Uterus (tissue), 2 donors: ENCODE results near the gene EXOC6.

Experiments used
- POLR2A ChIP-seq, 2 donors: fragments of 450-650 bp; IDR thresholded peaks; one replicate each; pipeline ENCODE4 v1.6.1; 2016; ENCODE audit warnings: antibody characterized with exemption in 2 of 2, mild to moderate bottlenecking in 1 of 2, moderate library complexity in 1 of 2
- TF ChIP-seq, protein P1 (sequence below), 4 experiments: fragments of 200-600 bp in 2 of 4; fragments of 450-650 bp in 2 of 4; sonication (generic) in 2 of 4; IDR thresholded peaks; one replicate each; pipeline ENCODE4 v1.5.1; 2016 to 2019; ENCODE audit warnings: antibody characterized with exemption in 4 of 4, mild to moderate bottlenecking in 2 of 4, moderate library complexity in 1 of 4

- TF ChIP-seq, protein P1, sequence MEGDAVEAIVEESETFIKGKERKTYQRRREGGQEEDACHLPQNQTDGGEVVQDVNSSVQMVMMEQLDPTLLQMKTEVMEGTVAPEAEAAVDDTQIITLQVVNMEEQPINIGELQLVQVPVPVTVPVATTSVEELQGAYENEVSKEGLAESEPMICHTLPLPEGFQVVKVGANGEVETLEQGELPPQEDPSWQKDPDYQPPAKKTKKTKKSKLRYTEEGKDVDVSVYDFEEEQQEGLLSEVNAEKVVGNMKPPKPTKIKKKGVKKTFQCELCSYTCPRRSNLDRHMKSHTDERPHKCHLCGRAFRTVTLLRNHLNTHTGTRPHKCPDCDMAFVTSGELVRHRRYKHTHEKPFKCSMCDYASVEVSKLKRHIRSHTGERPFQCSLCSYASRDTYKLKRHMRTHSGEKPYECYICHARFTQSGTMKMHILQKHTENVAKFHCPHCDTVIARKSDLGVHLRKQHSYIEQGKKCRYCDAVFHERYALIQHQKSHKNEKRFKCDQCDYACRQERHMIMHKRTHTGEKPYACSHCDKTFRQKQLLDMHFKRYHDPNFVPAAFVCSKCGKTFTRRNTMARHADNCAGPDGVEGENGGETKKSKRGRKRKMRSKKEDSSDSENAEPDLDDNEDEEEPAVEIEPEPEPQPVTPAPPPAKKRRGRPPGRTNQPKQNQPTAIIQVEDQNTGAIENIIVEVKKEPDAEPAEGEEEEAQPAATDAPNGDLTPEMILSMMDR (IDR thresholded peaks at IDR 0.05), result no peak
- no peak for TF ChIP-seq POLR2A (IDR thresholded peaks at IDR 0.05)
Observed at GRCh38 chr10:93073539-93074146, 225.3 kb downstream of the EXOC6 start, which contains the start of gene CYP26A1.
